ENCODE measurements around the gene SPPL2A. TPM values are rescaled to one million over a fixed set of nuclear protein-coding genes. Genes with fewer than 3 reads are reported as not detected.

SPPL2A gene
- total RNA-seq, 1 experiment from 2014 or later: 61.0 TPM

- H3K4me3 ChIP-seq (replicated peaks in 1 of 2; ENCODE audit: low read depth in 1 of 2, low read length in 2 of 2): no peak overlapping the region
- ATAC-seq (no peak), DNase-seq (ENCODE audit: low read depth, low spot score) (no peak)
- ChIA-PET CTCF (no interaction called here), RAD21 (ENCODE audit: low non-redundant PET in 1 of 2, low total read pairs in 2 of 2, uncharacterized antibody in 2 of 2, unreplicated experiment in 2 of 2) (no interaction called here), POLR2A (no interaction called here)
- peaks cover 0 to 2% of the 10 kb centered on the region in 2 experiments; a peak in 2 of 4 replicates for H3K36me3 ChIP-seq (ENCODE audit: control insufficient read depth in 1 of 2, insufficient read depth in 2 of 2, low read length in 2 of 2)
- no peaks in the 10 kb centered on the region for H3K9me3 ChIP-seq (ENCODE audit: control insufficient read depth in 1 of 2, insufficient read depth in 1 of 2, low read depth in 1 of 2, low read length in 2 of 2)
- H3K27ac ChIP-seq (ENCODE audit: low read depth, low read length): no peak overlapping the region
- H3K4me1 ChIP-seq (ENCODE audit: control insufficient read depth in 1 of 2, insufficient read depth in 2 of 2, low read length in 2 of 2): no peaks in the 10 kb centered on the region
- BruUV-seq (replicated peaks): no TSS peak
- H3K79me2 ChIP-seq (ENCODE audit: insufficient read depth, low read length): no peaks in the 10 kb centered on the region
- H4K20me1 ChIP-seq (ENCODE audit: insufficient read depth): no peaks in the 10 kb centered on the region; the same call in 1 of the 2 replicates
- no peaks in the 10 kb centered on the region for H3K9me2 ChIP-seq (ENCODE audit: insufficient read depth)
- no peaks in the 10 kb centered on the region for H3K27me3 ChIP-seq (ENCODE audit: insufficient read depth, low read length)
- H3K9ac ChIP-seq (ENCODE audit: low read length): no peak overlapping the region
- H2AFZ ChIP-seq (ENCODE audit: low read depth, low read length, poor library complexity, severe bottlenecking): no peak overlapping the region
- H3K4me2 ChIP-seq (ENCODE audit: low read length): no peak overlapping the region
- intact Hi-C loops (cut with micrococcal nuclease): no loop called here
- no peak for TF ChIP-seq SIN3A (IDR thresholded peaks at IDR 0.05; ENCODE audit: low read depth)
Measured at GRCh38 chr15:50726315-50726714, 39.2 kb downstream of the SPPL2A start.

- no peaks in the 10 kb centered on the region for H4K20me1 ChIP-seq (ENCODE audit: insufficient read depth)
- no peak for ATAC-seq
- H3K4me1 ChIP-seq (ENCODE audit: control insufficient read depth in 1 of 2, insufficient read depth in 2 of 2, low read length in 2 of 2): no peaks in the 10 kb centered on the region
- H3K36me3 ChIP-seq (ENCODE audit: control insufficient read depth in 1 of 2, insufficient read depth in 2 of 2, low read length in 2 of 2): peaks cover 0 to 5% of the 10 kb centered on the region in 2 experiments; a peak in 1 of 4 replicates
- no peaks in the 10 kb centered on the region for H3K27me3 ChIP-seq (ENCODE audit: insufficient read depth, low read length)
- H3K4me3 ChIP-seq (replicated peaks in 1 of 2; ENCODE audit: low read depth in 1 of 2, low read length in 2 of 2): no peak overlapping the region
- no peak overlapping the region for H3K9ac ChIP-seq (ENCODE audit: low read length)
- no peak overlapping the region for H3K27ac ChIP-seq (ENCODE audit: low read depth, low read length)
- RAD21 ChIA-PET (ENCODE audit: low non-redundant PET in 1 of 2, low total read pairs in 2 of 2, uncharacterized antibody in 2 of 2, unreplicated experiment in 2 of 2): no interaction called here
- no peak overlapping the region for H2AFZ ChIP-seq (ENCODE audit: low read depth, low read length, poor library complexity, severe bottlenecking)
- no peaks in the 10 kb centered on the region for H3K9me2 ChIP-seq (ENCODE audit: insufficient read depth)
- POLR2A ChIA-PET: no interaction called here
- CTCF ChIA-PET: no interaction called here
- H3K4me2 ChIP-seq (ENCODE audit: low read length): no peak overlapping the region
- H3K9me3 ChIP-seq (ENCODE audit: control insufficient read depth in 1 of 2, insufficient read depth in 1 of 2, low read depth in 1 of 2, low read length in 2 of 2): no peaks in the 10 kb centered on the region
- DNase-seq (ENCODE audit: low read depth, low spot score): no peak
- TF ChIP-seq RAD21 (IDR thresholded peaks at IDR 0.05; ENCODE audit: low read depth): no peak
- no peak for TF ChIP-seq POLR2A (IDR thresholded peaks at IDR 0.05; ENCODE audit: borderline replicate concordance, extremely low read depth, insufficient read depth, insufficient read length)
- no peak for TF ChIP-seq EZH2 (IDR thresholded peaks at IDR 0.05)
- TF ChIP-seq JUND (IDR thresholded peaks at IDR 0.05): no peak
- TF ChIP-seq CTCF (IDR thresholded peaks at IDR 0.05 in 2 of 3, conservative IDR thresholded peaks at IDR 0.05 in 1 of 3; ENCODE audit: borderline replicate concordance in 1 of 3, insufficient read depth in 1 of 3, low read depth in 2 of 3, low read length in 2 of 3): no peak
- intact Hi-C loops (cut with micrococcal nuclease): no loop called here
- no TSS peak for BruUV-seq (replicated peaks)
- H3K79me2 ChIP-seq (ENCODE audit: insufficient read depth, low read length): no peaks in the 10 kb centered on the region
Measured at GRCh38 chr15:50718700-50719125, 46.8 kb downstream of the SPPL2A start.

Measured in HCT116 (cell line).